HFF-Myc (cell line): ENCODE results near the gene HNRNPUL1.

Source experiments
- DNase-seq: peaks from one replicate; pipeline ENCODE4 v3.0.0-alpha.2; 2011; ENCODE audit warnings: low read depth; ENCODE audit errors: extremely low read depth
- H3K4me3 ChIP-seq: replicated peaks from 2 replicates; pipeline ENCODE4 v1.5.1; 2011; ENCODE audit warnings: low read depth, mild to moderate bottlenecking, control low read depth, low read length
- TF ChIP-seq, protein P1 (sequence below): IDR thresholded peaks from 2 replicates; pipeline ENCODE4 v1.5.1; 2012; ENCODE audit warnings: mild to moderate bottlenecking, low read depth, low read length, control low read depth; ENCODE audit errors: missing control alignments

HNRNPUL1 gene

DNA sequence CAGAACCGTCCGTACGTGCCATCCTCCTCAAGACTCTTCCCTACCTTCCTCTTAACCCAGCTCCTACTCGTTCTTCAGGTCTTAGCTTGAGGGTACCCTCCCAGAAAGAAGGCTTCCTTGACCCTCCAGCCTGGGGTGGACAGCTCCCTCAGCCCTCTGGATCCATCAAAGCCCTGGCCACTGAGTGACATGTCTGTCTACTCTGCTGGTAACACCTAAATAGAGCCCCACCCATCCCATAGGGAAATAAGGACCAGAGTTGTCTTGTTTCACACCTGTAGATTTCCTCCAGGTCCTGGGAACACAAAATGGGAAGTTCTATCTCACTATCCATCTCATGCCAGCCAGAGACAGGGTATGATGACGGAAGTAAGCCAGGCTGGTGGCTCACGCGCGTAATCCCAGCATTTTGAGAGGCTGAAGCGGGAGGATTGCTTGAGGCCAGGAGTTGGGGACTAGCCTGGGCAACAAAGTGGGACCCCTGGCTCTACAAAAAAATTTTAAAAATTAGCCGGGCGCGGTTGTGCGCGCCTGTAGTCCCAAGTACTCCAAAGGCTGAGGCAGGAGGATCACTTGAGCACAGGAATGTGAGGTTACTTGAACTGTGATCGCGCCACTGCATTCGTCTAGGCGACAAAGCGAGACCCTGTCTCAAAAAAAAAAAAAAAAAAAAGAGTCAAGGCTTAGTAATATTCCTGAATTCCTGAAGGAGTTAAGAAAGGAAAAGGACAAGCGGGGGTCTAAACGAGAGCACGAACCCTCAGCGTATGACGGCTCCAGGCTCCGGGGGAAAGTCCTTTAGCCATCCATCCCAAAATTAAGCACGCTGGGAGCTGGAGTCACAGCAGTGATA lies 45.2 kb downstream of the HNRNPUL1 start:
- DNase-seq = no peak

DNA sequence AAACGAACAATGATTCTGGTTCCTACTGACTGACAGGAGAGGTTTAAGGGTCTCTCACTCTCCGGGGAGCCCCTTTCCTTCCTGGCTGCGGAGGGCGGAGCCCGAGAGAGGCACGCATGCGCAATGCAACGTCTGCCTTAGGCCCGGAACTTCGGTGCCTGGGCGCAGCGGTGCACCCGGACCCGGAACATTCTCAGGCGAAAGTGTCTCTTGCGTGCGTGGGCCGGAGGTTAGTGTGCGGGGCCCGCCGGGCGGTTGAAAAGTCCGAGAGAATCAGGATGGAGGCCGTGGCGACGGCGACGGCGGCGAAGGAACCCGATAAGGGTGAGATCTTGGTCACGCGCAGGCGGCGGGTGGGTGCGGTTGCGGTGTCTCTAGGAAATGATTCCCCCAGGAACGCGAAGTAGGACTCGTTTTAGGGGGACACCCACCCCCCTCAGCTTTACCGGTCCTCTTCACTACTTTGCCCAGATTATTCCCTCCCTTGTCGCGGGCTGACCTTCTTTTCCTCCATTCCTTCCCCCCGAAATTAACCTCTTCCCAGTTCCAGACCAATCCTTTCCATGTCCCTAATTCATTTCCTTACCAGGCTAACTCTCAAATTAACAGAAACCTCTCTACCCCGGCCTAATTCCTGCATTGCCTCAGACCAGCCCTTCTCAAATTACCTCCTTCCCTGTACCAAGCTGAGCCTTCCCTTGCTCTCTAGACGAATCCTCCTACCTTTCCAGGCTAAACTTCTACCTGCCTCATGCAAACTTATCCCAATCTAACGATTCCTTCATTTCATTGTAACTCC lies 46.1 kb downstream of the HNRNPUL1 start, which contains the start of gene CCDC97:
TSS of gene CCDC97 (plus strand) at position 140 of the 799 bp plus-strand sequence. CDS start at position 279, 139 bp downstream.
- peak; percentile 63 for DNase-seq
- H3K4me3 ChIP-seq = peak within 1 kb of the TSS; percentile 64
- TF ChIP-seq, protein P1, sequence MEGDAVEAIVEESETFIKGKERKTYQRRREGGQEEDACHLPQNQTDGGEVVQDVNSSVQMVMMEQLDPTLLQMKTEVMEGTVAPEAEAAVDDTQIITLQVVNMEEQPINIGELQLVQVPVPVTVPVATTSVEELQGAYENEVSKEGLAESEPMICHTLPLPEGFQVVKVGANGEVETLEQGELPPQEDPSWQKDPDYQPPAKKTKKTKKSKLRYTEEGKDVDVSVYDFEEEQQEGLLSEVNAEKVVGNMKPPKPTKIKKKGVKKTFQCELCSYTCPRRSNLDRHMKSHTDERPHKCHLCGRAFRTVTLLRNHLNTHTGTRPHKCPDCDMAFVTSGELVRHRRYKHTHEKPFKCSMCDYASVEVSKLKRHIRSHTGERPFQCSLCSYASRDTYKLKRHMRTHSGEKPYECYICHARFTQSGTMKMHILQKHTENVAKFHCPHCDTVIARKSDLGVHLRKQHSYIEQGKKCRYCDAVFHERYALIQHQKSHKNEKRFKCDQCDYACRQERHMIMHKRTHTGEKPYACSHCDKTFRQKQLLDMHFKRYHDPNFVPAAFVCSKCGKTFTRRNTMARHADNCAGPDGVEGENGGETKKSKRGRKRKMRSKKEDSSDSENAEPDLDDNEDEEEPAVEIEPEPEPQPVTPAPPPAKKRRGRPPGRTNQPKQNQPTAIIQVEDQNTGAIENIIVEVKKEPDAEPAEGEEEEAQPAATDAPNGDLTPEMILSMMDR = no peak

More for the DNA sequence above, 45.2 kb downstream of the HNRNPUL1 start:
- TF ChIP-seq, protein P1 = no peak
- peak overlapping the region; percentile 64 for H3K4me3 ChIP-seq

DNA sequence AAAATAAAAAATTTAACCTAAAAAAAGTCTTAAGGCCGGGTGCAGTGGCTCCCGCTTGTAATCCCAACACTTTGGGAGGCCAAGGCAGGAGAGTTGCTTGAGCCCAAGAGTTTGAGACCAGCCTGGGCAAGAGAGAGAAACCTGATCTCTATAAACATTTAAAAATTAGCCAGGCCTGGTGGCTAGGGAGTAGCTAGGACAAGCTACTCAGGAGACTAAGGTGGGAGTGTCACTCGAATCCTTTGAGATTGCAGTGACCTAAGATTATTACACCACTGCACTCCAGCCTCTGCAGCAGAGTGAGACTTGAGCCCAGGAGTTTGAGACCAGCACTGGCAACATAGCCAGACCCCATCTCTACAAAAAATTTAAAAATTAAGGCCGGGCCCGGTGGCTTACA lies 46.9 kb downstream of the HNRNPUL1 start:
- peak overlapping the region; percentile 64 for H3K4me3 ChIP-seq
- DNase-seq = no peak
- TF ChIP-seq, protein P1 = no peak

DNA sequence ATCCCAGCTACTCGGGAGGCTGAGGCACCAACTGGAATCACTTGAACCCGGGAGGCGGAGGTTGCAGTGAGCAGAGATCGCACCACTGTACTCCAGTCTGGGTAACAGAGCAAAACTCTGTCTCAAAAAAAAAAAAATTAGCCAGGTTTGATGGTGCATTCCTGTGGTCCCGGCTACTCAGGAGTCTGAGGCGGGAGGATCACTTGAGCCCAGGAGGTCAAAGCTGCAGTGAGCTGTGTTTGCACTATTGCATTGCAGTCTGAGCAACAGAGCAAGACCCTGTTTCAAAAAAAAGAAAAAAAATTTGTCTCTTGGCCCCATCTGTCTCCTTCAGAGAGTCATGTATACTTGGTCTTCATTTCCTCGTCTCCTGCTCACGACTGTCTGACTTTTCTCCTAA lies 47.4 kb downstream of the HNRNPUL1 start:
- no peak for DNase-seq
- TF ChIP-seq, protein P1 = no peak
- peak overlapping the region; percentile 64 for H3K4me3 ChIP-seq

DNA sequence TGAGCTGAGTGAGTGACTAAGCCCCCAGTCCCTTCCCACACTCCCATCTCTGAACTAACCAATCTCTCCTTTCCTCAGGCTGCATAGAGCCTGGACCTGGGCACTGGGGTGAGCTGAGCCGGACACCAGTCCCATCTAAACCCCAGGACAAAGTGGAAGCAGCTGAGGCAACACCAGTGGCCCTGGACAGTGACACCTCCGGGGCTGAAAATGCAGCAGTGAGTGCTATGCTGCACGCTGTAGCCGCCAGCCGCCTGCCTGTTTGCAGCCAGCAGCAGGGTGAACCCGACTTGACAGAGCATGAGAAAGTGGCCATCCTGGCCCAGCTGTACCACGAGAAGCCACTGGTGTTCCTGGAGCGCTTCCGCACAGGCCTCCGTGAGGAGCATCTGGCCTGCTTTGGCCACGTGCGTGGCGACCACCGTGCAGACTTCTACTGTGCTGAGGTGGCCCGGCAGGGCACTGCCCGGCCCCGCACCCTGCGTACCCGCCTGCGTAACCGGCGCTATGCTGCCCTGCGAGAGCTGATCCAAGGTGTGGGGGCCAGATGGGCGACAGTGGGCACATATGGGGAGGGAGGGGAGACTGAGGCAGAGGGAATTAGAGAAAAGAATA lies 52.2 kb downstream of the HNRNPUL1 start:
- H3K4me3 ChIP-seq = no peak overlapping the region
- TF ChIP-seq, protein P1 = no peak
- no peak for DNase-seq

DNA sequence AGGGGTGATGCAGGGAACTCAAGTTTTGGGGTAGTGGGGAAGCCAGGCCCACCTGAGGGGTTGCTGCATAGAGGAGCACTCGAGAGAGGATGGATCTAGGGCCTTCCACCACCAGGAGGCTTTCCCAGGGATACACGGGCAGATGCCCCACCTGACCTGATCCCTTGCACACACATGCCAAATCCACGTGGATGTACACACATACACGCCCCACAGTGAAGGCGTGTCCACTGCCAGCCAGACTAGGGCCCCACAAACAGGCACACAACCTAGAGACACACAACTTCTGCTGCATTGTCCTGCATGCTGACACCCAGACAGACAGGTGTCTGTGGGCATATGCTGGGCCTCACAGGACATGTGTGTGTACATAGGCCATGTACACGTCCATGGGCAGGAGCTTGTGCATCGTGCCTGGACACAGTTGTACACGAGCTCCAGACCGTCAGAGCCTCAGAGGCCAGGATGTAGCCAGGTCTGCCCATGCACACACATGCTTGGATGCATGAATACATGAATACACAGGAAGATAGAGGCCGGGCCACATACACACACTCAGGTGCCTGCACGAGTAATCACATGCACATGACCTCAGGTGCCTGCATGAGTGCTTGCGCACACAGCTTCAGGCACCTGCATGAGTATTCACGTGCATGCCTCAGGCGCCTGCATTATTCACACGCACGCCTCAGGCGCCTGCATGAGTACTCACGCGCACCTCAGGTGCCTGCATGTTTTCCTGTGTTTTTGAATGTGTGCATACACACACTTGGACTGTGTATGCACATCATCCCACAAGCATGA lies 54.7 kb downstream of the HNRNPUL1 start:
- TF ChIP-seq, protein P1 = no peak
- DNase-seq = no peak
- H3K4me3 ChIP-seq = no peak overlapping the region
